BJ (cell line): Measurements from ENCODE around the gene NSD2. TPM values are rescaled to one million over a fixed set of nuclear protein-coding genes. Genes with fewer than 3 reads are reported as not detected.

Experiments
- CTCF ChIA-PET: fragments of 350-600 bp; formaldehyde crosslinking; extraction: SDS; loops from one replicate; lab custom pipeline; 2021; ENCODE audit warnings: antibody characterized with exemption, inconsistent platforms; lab: Yijun Ruan, JAX
- POLR2A ChIA-PET: fragments of 300-600 bp; sonication (Branson Sonifier 250); formaldehyde crosslinking; extraction: SDS; loops from one replicate; lab custom pipeline; 2021; ENCODE audit warnings: antibody characterized with exemption; lab: Charles Lee
- DNase-seq: peaks from one replicate; pipeline ENCODE4 v3.0.0-alpha.2; 2011; ENCODE audit warnings: low read depth
- H3K27me3 ChIP-seq: 2 replicates; pipeline ENCODE4 v1.6.0; 2011; ENCODE audit warnings: low read length; ENCODE audit not compliant: control insufficient read depth, insufficient read depth
- H3K36me3 ChIP-seq: 2 replicates; pipeline ENCODE4 v1.5.1; 2011; ENCODE audit warnings: low read length; ENCODE audit not compliant: control insufficient read depth, insufficient read depth
- H3K4me3 ChIP-seq: 2 replicates; pipeline ENCODE4 v1.5.1; 2011; ENCODE audit warnings: low read depth, mild to moderate bottlenecking, control low read depth, low read length
- CTCF ChIP-seq: IDR thresholded peaks from 2 replicates; pipeline ENCODE4 v1.5.1; 2011; ENCODE audit warnings: low read depth, mild to moderate bottlenecking, control low read depth, inconsistent platforms, low read length, moderate library complexity; ENCODE audit not compliant: insufficient read depth
- polyA plus RNA-seq: library from polyadenylated mRNA; depleted of rRNA; stranded (reverse); fragments of >200 nt; gene quantifications from 2 replicates; pipeline ENCODE4 v1.2.3, GENCODE V29; 2011

Gene NSD2
- polyA plus RNA-seq, 1 experiment: 22.3 TPM

- Histone ChIP-seq H3K36me3 (peaks cover 42% of the 10 kb centered on the region), H3K27me3 (no peaks in the 10 kb centered on the region), H3K4me3 (no peak overlapping the region)
- ChIA-PET CTCF (interaction anchor here (0.5 kb wide), 1 partner anchor 151 kb away, joined by 3 read pairs; no protein-coding TSS in a partner anchor), POLR2A (no interaction called here)
- TF ChIP-seq CTCF: no peak
- DNase-seq: no peak
Measured at GRCh38 chr4:1985780-1986577, 114.8 kb downstream of the NSD2 start.

- POLR2A ChIA-PET: no interaction called here
Measured at GRCh38 chr4:1986578-1987210, 115.5 kb downstream of the NSD2 start.

GRCh38 chr4:1987296-1987695, 116.1 kb downstream of the NSD2 start:
- ChIA-PET POLR2A (no interaction called here), CTCF (interaction anchor here (0.6 kb wide), 1 partner anchor 358 kb away, joined by 6 read pairs; no protein-coding TSS in a partner anchor)
- no peak for DNase-seq
- Histone ChIP-seq H3K4me3 (no peak overlapping the region), H3K36me3 (peaks cover 42% of the 10 kb centered on the region), H3K27me3 (no peaks in the 10 kb centered on the region)
- TF ChIP-seq CTCF: no peak

More at GRCh38 chr4:1986578-1987210, 115.5 kb downstream of the NSD2 start:
- no peak for TF ChIP-seq CTCF
- CTCF ChIA-PET: no interaction called here
- no peak for DNase-seq
- H3K4me3 ChIP-seq: no peak overlapping the region
- H3K27me3 ChIP-seq: no peaks in the 10 kb centered on the region
- peaks cover 42% of the 10 kb centered on the region for H3K36me3 ChIP-seq

GRCh38 chr4:1987721-1988326, 116.6 kb downstream of the NSD2 start:
- CTCF ChIA-PET: interaction anchor here (0.6 kb wide), 1 partner anchor 358 kb away, joined by 6 read pairs; no protein-coding TSS in a partner anchor

More at GRCh38 chr4:1987721-1988326, 116.6 kb downstream of the NSD2 start:
- DNase-seq: no peak
- POLR2A ChIA-PET: no interaction called here
- peaks cover 39% of the 10 kb centered on the region for H3K36me3 ChIP-seq
- no peaks in the 10 kb centered on the region for H3K27me3 ChIP-seq
- H3K4me3 ChIP-seq: no peak overlapping the region
- TF ChIP-seq CTCF: no peak
